KMS-11 (cell line): ENCODE results near the gene ABL2.

ENCODE experiments used
- H2AFZ ChIP-seq: fragments of 200-600 bp; sonication (generic); 2 replicates; pipeline ENCODE4 v1.6.1; 2016; ENCODE audit warnings: antibody characterized with exemption, mixed run types, low read depth
- H3K27ac ChIP-seq: fragments of 200-600 bp; sonication (generic); 2 replicates; pipeline ENCODE4 v1.6.1; 2016; ENCODE audit warnings: mild to moderate bottlenecking, mixed run types
- H3K27me3 ChIP-seq: fragments of 200-600 bp; sonication (generic); 2 replicates; pipeline ENCODE4 v1.6.1; 2017; ENCODE audit warnings: mild to moderate bottlenecking, low read depth, mixed run types, moderate library complexity; ENCODE audit not compliant: insufficient read depth
- H3K36me3 ChIP-seq: fragments of 200-600 bp; sonication (generic); 2 replicates; pipeline ENCODE4 v1.6.1; 2017; ENCODE audit warnings: mild to moderate bottlenecking, mixed run types; ENCODE audit not compliant: insufficient read depth
- H3K4me1 ChIP-seq: fragments of 200-600 bp; sonication (generic); 2 replicates; pipeline ENCODE4 v1.6.1; 2016; ENCODE audit warnings: mild to moderate bottlenecking, low read depth, mixed run types; ENCODE audit not compliant: poor library complexity, severe bottlenecking
- H3K4me2 ChIP-seq: fragments of 200-600 bp; sonication (generic); 2 replicates; pipeline ENCODE4 v1.7.0; 2016; ENCODE audit warnings: mild to moderate bottlenecking, mixed run types
- H3K4me3 ChIP-seq: fragments of 200-600 bp; sonication (generic); IDR thresholded peaks from 2 replicates; pipeline ENCODE4 v1.6.1; 2017; ENCODE audit warnings: low read depth, low read length, mixed read lengths; ENCODE audit not compliant: insufficient read depth
- H3K79me2 ChIP-seq: fragments of 200-600 bp; sonication (generic); 2 replicates; pipeline ENCODE4 v1.6.1; 2016; ENCODE audit warnings: low read depth, mixed run types; ENCODE audit not compliant: insufficient read depth
- H3K9ac ChIP-seq: fragments of 200-600 bp; sonication (generic); 2 replicates; pipeline ENCODE4 v1.6.1; 2016; ENCODE audit warnings: mild to moderate bottlenecking, mixed run types
- H4K20me1 ChIP-seq: fragments of 200-600 bp; sonication (generic); 2 replicates; pipeline ENCODE4 v1.6.1; 2016; ENCODE audit warnings: mild to moderate bottlenecking, mixed run types; ENCODE audit not compliant: insufficient read depth
- TF ChIP-seq, protein P1 (sequence below): fragments of 200-600 bp; sonication (generic); conservative IDR thresholded peaks from 2 replicates; pipeline ENCODE4 v1.6.1; 2017; ENCODE audit warnings: low read depth, mild to moderate bottlenecking, antibody characterized with exemption, low read length, moderate library complexity, mixed read lengths

Gene ABL2

DNA sequence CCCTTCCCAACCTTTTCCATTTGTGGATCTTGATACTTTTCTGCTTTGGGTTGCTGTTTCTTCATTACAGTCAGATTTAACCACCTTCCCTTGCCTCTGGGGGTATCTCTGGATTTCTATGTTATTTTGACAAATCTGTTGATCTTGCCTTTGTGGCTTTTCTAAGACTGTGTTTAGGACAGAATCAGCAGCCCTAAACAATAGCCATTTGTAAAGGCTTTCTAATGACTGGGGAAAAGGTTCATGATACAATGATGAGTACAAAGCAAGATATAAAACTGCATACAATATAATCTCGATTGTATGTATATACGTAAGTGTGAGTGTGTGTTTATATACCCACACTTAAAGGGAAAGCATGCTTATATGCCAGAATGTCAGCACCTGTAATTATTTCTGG lies 176.0 kb downstream of the ABL2 start:
- H4K20me1 ChIP-seq: no peaks in the 10 kb centered on the region
- no peaks in the 10 kb centered on the region for H3K4me1 ChIP-seq
- H3K9ac ChIP-seq: no peak overlapping the region
- no peak overlapping the region for H3K4me2 ChIP-seq
- no peak overlapping the region for H3K27ac ChIP-seq
- no peaks in the 10 kb centered on the region for H3K27me3 ChIP-seq
- no peaks in the 10 kb centered on the region for H3K79me2 ChIP-seq
- no peaks in the 10 kb centered on the region for H3K36me3 ChIP-seq
- TF ChIP-seq, protein P1, sequence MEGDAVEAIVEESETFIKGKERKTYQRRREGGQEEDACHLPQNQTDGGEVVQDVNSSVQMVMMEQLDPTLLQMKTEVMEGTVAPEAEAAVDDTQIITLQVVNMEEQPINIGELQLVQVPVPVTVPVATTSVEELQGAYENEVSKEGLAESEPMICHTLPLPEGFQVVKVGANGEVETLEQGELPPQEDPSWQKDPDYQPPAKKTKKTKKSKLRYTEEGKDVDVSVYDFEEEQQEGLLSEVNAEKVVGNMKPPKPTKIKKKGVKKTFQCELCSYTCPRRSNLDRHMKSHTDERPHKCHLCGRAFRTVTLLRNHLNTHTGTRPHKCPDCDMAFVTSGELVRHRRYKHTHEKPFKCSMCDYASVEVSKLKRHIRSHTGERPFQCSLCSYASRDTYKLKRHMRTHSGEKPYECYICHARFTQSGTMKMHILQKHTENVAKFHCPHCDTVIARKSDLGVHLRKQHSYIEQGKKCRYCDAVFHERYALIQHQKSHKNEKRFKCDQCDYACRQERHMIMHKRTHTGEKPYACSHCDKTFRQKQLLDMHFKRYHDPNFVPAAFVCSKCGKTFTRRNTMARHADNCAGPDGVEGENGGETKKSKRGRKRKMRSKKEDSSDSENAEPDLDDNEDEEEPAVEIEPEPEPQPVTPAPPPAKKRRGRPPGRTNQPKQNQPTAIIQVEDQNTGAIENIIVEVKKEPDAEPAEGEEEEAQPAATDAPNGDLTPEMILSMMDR: no peak
- H2AFZ ChIP-seq: no peak overlapping the region
- no peak overlapping the region for H3K4me3 ChIP-seq

DNA sequence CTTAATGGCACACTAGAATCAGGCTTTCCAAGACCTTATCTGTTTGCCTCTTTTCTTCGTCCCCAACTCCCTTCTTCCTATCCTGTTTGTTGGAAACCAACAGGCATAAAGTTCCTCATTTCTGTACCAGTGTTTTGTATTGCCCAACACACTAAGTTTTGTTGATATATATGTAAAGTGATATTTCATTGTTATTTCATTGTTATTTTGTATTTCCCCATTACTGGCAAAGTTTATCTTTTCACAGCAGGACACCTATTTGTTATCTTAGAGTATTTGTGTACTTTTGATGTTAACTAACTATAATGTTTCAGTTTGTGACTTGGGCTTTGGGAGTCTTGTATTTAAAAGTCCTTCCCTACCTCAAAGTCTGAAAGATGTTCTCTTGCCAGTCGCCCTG lies 176.7 kb downstream of the ABL2 start:
- Histone ChIP-seq H3K4me2 (no peak overlapping the region), H3K36me3 (no peaks in the 10 kb centered on the region)

More for the DNA sequence above, 176.7 kb downstream of the ABL2 start:
- TF ChIP-seq, protein P1: no peak
- H3K4me1 ChIP-seq: no peaks in the 10 kb centered on the region
- no peaks in the 10 kb centered on the region for H3K79me2 ChIP-seq
- no peaks in the 10 kb centered on the region for H3K27me3 ChIP-seq
- H3K4me3 ChIP-seq: no peak overlapping the region
- H3K27ac ChIP-seq: no peak overlapping the region
- H4K20me1 ChIP-seq: no peaks in the 10 kb centered on the region
- no peak overlapping the region for H2AFZ ChIP-seq
- H3K9ac ChIP-seq: no peak overlapping the region
